Loucy (cell line): ENCODE measurements around the gene SMIM13.

Experiments used
- EZH2phosphoT487 ChIP-seq: fragments of 200-600 bp; IDR thresholded peaks from 2 replicates; pipeline ENCODE4 v1.6.1; 2018; ENCODE audit warnings: antibody characterized with exemption, mild to moderate bottlenecking, moderate library complexity, borderline replicate concordance
- TF ChIP-seq, protein P1 (sequence below): fragments of 200-600 bp; sonication (generic); conservative IDR thresholded peaks from 2 replicates; pipeline ENCODE4 v1.5.1; 2014; ENCODE audit warnings: mild to moderate bottlenecking, antibody characterized with exemption, low read length

DNA sequence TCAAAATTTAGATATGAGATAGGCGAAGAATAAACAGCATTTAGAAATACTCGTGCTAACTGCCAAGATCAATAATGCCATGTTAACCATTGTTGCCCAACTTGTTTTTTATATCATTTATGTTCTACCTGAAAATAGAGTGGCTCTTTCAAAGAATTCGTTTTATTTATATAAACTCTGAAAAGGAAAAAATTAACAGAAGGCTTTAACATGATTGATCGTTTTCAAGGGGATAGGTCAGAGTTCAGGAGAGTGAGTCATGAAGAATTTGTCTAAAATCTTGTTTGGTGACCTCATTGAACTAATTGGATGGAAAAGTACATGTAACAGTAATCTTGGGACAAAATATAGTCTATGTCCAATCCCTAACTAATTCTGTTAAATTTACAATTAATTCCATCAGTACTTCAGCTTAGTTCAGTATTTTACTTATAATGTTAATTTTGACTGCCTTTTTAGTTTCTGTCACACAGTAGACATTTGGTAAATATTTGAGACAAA lies 38.5 kb upstream of the SMIM13 start:
- TF ChIP-seq, protein P1, sequence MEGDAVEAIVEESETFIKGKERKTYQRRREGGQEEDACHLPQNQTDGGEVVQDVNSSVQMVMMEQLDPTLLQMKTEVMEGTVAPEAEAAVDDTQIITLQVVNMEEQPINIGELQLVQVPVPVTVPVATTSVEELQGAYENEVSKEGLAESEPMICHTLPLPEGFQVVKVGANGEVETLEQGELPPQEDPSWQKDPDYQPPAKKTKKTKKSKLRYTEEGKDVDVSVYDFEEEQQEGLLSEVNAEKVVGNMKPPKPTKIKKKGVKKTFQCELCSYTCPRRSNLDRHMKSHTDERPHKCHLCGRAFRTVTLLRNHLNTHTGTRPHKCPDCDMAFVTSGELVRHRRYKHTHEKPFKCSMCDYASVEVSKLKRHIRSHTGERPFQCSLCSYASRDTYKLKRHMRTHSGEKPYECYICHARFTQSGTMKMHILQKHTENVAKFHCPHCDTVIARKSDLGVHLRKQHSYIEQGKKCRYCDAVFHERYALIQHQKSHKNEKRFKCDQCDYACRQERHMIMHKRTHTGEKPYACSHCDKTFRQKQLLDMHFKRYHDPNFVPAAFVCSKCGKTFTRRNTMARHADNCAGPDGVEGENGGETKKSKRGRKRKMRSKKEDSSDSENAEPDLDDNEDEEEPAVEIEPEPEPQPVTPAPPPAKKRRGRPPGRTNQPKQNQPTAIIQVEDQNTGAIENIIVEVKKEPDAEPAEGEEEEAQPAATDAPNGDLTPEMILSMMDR, result no peak
- no peak for TF ChIP-seq EZH2phosphoT487
